AG04449 (cell line): Measurements from ENCODE around the gene YBX2.
"Not testable (repeated sequence)": the region's sequence is repeated elsewhere in the genome, so short reads cannot be mapped to it uniquely, and the experiment has no call there.

ENCODE experiments used
- CTCF ChIA-PET: fragments of 350-600 bp; formaldehyde crosslinking; extraction: SDS; loops from one replicate; lab custom pipeline; 2021; ENCODE audit warnings: antibody characterized with exemption; lab: Yijun Ruan, JAX
- POLR2A ChIA-PET: fragments of 400-600, 350-600 bp; formaldehyde crosslinking; extraction: SDS; loops from one replicate; lab custom pipeline; 2020; ENCODE audit warnings: antibody characterized with exemption, inconsistent platforms; lab: Yijun Ruan, JAX
- DNase-seq: peaks from one replicate; pipeline ENCODE4 v3.0.0-alpha.2; 2010; ENCODE audit warnings: low read depth, low spot score
- H3K4me3 ChIP-seq: 2 replicates; pipeline ENCODE4 v1.5.1; 2011; ENCODE audit warnings: low read depth, mild to moderate bottlenecking, control low read depth, low read length
- TF ChIP-seq, protein P1 (sequence below): IDR thresholded peaks from one replicate; pipeline ENCODE4 v1.5.1; 2011; ENCODE audit warnings: mild to moderate bottlenecking, moderate library complexity, low read length, control low read depth, inconsistent platforms; ENCODE audit not compliant: insufficient read depth; ENCODE audit errors: missing control alignments

YBX2 gene

GRCh38 chr17:7248796-7249195 lies 45.6 kb downstream of the YBX2 start:
- TF ChIP-seq, protein P1, sequence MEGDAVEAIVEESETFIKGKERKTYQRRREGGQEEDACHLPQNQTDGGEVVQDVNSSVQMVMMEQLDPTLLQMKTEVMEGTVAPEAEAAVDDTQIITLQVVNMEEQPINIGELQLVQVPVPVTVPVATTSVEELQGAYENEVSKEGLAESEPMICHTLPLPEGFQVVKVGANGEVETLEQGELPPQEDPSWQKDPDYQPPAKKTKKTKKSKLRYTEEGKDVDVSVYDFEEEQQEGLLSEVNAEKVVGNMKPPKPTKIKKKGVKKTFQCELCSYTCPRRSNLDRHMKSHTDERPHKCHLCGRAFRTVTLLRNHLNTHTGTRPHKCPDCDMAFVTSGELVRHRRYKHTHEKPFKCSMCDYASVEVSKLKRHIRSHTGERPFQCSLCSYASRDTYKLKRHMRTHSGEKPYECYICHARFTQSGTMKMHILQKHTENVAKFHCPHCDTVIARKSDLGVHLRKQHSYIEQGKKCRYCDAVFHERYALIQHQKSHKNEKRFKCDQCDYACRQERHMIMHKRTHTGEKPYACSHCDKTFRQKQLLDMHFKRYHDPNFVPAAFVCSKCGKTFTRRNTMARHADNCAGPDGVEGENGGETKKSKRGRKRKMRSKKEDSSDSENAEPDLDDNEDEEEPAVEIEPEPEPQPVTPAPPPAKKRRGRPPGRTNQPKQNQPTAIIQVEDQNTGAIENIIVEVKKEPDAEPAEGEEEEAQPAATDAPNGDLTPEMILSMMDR = no peak

DNA sequence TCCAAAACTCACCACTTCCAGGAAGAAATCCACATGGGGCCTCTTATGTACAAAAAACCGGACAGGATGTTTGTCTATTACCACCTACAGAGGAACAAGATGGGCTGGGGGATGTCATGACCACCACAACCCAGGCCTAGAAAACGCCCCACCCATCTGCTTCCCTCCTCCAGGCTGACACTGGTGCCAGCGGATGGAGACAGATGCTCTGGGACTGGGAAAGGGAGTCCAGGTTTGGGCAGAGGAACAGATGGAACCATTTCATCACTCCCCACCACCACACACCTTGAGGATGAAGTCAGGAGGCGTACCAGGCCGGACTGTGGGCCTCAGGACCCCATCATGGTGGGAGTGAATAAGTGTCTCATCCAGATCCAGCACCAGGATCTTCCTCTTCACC lies 47.7 kb downstream of the YBX2 start:
- ChIA-PET POLR2A (no interaction called here), CTCF (no interaction called here)
- no peak for DNase-seq
- H3K4me3 ChIP-seq = no peak overlapping the region
- TF ChIP-seq, protein P1 = no peak

More at GRCh38 chr17:7248796-7249195, 45.6 kb downstream of the YBX2 start:
- DNase-seq = no peak
- ChIA-PET CTCF (interaction anchor here (1.0 to 1.6 kb wide), 3 partner anchors 47 to 203 kb away, joined by 4 to 5 read pairs (median 4); partner anchors contain the start of gene KCTD11), POLR2A (no interaction called here)
- H3K4me3 ChIP-seq = no peak overlapping the region

GRCh38 chr17:7243838-7244237 lies 50.6 kb downstream of the YBX2 start:
- POLR2A ChIA-PET = interaction anchor here (2.0 kb wide), 1 partner anchor 24 kb away, joined by 11 read pairs; the partner anchor contains the start of genes ACADVL and DLG4
- DNase-seq, H3K4me3 ChIP-seq: not testable (repeated sequence)
- CTCF ChIA-PET = interaction anchor here (1.2 to 2.6 kb wide), 2 partner anchors 23 to 52 kb away, joined by 3 to 12 read pairs; no protein-coding TSS in a partner anchor

DNA sequence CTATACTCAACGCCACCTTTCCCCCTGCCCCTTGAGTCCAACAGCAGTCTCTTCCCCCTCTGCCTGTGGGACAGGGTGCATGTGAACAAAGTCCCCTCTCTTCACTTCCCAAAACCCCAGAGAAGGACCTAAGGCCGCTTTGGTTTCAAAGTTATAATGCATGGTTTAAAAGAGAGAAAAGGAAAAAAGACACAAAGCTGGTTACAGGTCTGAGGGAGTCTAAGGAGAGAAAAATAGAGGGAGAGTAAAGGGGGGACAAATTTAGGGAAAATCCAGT lies 51.0 kb downstream of the YBX2 start:
- CTCF ChIA-PET = interaction anchor here (1.2 to 2.6 kb wide), 2 partner anchors 23 to 53 kb away, joined by 3 to 12 read pairs; no protein-coding TSS in a partner anchor
- H3K4me3 ChIP-seq = peak overlapping the region; percentile 96

GRCh38 chr17:7242717-7243452 lies 51.6 kb downstream of the YBX2 start:
- TF ChIP-seq, protein P1 = no peak
- POLR2A ChIA-PET = interaction anchor here (0.6 to 2.0 kb wide), 4 partner anchors 9 to 106 kb away, joined by 3 to 11 read pairs (median 3); partner anchors contain the start of genes ACADVL, CTDNEP1, DLG4 and DVL2
- DNase-seq = peak; percentile 82
- CTCF ChIA-PET = interaction anchor here (0.8 to 2.6 kb wide), 4 partner anchors 19 to 318 kb away, joined by 3 to 12 read pairs (median 4); no protein-coding TSS in a partner anchor
- H3K4me3 ChIP-seq = peak overlapping the region; percentile 96

More for the DNA sequence above, 51.0 kb downstream of the YBX2 start:
- POLR2A ChIA-PET = interaction anchor here (2.0 kb wide), 1 partner anchor 23 kb away, joined by 11 read pairs; the partner anchor contains the start of genes ACADVL and DLG4
- TF ChIP-seq, protein P1 = no peak
- DNase-seq = no peak

DNA sequence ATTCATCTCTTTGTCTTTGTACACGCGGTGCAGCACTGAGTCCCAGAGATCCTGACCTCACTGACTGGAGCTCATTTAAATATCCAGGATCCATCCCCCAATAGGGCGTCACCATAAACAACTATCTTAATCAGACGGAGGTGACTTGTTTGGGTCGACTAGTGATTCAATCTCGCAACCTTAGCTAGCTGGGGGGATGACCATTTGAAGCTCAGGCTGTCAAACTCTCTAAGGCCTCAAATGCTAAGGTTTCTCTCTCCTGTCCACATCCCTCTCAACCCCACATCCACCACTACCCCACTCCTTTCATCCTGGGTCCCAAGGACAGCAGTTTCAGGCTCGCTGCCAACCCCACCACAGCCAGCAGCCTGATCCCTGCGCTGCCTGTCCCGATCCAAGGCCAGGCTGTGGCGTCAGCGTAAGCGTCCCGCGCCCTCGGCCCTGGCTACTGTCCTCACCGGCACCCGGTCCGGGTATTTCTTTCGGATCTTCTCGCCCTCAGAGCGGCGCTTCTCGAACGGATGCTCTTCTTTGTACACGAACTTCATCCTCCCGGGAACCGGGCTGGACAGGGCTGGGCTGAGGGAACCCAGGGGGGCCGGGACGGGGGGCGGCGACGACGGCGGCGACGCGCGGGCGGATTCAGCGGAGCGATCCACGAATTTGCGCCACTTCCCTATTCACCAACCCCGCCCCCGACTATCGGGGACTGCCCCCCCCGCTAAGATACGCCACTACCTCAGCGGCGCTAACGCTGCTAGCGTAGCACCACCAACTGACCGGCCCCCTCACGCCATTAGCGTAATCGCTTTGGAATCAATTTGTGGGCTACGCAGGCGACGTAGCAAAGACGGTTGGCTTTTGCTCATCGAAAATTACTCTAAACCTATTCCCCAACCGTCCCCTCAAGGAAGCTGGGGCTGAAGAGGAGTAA lies 52.4 kb downstream of the YBX2 start, which contains the start of gene GABARAP:
Gene GABARAP (minus strand): TSS at position 667 of the 934 bp plus-strand sequence. CDS start 119 bp downstream, at position 548.
- CTCF ChIA-PET = interaction anchor here (0.8 to 2.6 kb wide), 6 partner anchors 18 to 319 kb away, joined by 3 to 12 read pairs (median 5); no protein-coding TSS in a partner anchor
- peak within 1 kb of the TSS; percentile 96 for H3K4me3 ChIP-seq
- POLR2A ChIA-PET = interaction anchor here (0.6 to 2.1 kb wide), 8 partner anchors 8 to 162 kb away, joined by 3 to 11 read pairs (median 4); partner anchors contain the start of genes ACADVL, CTDNEP1, DLG4 and DVL2
- no peak for DNase-seq
- TF ChIP-seq, protein P1 = no peak
